ENCODE measurements around the gene EIF6. TPM values are rescaled to one million over a fixed set of nuclear protein-coding genes. Genes with fewer than 3 reads are reported as not detected.
A peak's percentile ranks its signal among the peaks of the same experiment; 100 is the strongest.

The EIF6 gene
- total and polyA plus RNA-seq, 9 of the 15 experiments (the other 6 are each of a cell fraction or from before 2014, with no cell fraction given), result 165 to 832 (median 229) TPM

DNA sequence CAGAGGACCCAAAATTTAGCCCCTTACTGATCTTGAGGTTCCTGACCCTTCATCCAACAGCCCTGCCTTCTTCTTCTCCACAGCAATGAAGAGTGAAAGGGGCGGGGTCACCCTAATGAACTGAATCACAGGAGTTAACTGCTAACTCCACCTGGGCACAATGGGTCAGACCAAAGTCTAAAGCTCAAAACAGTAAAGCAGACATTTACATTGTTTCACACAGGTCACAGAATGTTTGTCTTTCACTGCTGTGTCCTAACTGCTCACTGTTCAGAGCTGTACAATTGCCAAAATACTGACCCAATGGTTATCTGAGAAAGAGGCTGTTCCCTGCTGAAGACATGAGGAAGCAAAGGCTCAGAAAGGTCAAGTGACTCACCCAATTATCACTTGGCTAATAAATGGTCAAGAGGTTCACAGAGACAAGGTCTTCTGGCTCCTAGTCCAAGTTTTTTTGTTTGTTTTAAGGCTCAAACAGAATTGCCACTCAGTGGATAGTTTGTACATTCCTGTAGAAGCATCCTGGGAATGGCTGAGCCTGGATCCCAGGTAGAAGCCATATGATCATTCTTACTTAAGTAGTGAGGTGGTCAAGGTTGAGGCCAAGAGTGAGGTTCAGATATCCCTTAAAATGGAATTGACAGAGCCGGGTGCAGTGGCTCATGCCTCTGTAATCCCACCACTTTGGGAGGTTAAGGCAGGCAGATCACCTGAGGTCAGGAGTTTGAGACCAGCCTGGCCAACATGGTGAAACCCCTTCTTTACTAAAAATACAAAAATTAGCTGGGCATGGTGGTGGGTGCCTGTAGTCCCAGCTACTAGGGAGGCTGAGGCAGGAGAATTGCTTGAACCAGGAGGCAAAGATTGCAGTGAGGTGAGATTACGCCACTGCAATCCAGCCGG, 42.8 kb upstream of the EIF6 start (continued):
- TF ChIP-seq, protein P1, sequence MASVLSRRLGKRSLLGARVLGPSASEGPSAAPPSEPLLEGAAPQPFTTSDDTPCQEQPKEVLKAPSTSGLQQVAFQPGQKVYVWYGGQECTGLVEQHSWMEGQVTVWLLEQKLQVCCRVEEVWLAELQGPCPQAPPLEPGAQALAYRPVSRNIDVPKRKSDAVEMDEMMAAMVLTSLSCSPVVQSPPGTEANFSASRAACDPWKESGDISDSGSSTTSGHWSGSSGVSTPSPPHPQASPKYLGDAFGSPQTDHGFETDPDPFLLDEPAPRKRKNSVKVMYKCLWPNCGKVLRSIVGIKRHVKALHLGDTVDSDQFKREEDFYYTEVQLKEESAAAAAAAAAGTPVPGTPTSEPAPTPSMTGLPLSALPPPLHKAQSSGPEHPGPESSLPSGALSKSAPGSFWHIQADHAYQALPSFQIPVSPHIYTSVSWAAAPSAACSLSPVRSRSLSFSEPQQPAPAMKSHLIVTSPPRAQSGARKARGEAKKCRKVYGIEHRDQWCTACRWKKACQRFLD (CRISPR knock-in tag; IDR thresholded peaks at IDR 0.05), result no peak
- TF ChIP-seq MAFF (IDR thresholded peaks at IDR 0.05; ENCODE audit: low read length) (no peak), SMARCA4 (IDR thresholded peaks at IDR 0.05) (peak; percentile 84), RCOR1 (IDR thresholded peaks at IDR 0.05; ENCODE audit: borderline replicate concordance in 1 of 2, low read depth in 2 of 2, low read length in 2 of 2) (no peak; a peak in 1 of 4 replicates), MED1 (CRISPR knock-in tag; IDR thresholded peaks at IDR 0.05; ENCODE audit: borderline replicate concordance) (no peak), ZNF212 (CRISPR knock-in tag; IDR thresholded peaks at IDR 0.05) (no peak), SREBF2 (CRISPR knock-in tag; IDR thresholded peaks at IDR 0.05) (no peak), RBBP5 (IDR thresholded peaks at IDR 0.05; ENCODE audit: borderline replicate concordance, insufficient read depth, low read length, poor library complexity, severe bottlenecking) (no peak), SETDB1 (IDR thresholded peaks at IDR 0.05; ENCODE audit: low read length) (no peak), SP1 (CRISPR knock-in tag; IDR thresholded peaks at IDR 0.05) (no peak; the same call in 1 of the 2 replicates), SAFB (IDR thresholded peaks at IDR 0.05; ENCODE audit: borderline replicate concordance, low read depth, low read length) (no peak), LARP7 (IDR thresholded peaks at IDR 0.05) (no peak), MTA1 (IDR thresholded peaks at IDR 0.05; ENCODE audit: borderline replicate concordance) (no peak), RBM25 (IDR thresholded peaks at IDR 0.05; ENCODE audit: low read depth, low read length, severe bottlenecking) (no peak), MEF2A (IDR thresholded peaks at IDR 0.05; ENCODE audit: control insufficient read depth, low read depth, low read length) (no peak), SMC3 (conservative IDR thresholded peaks at IDR 0.05; ENCODE audit: insufficient read depth, low read depth, low read length) (no peak)
- TF ChIP-seq, protein P2, sequence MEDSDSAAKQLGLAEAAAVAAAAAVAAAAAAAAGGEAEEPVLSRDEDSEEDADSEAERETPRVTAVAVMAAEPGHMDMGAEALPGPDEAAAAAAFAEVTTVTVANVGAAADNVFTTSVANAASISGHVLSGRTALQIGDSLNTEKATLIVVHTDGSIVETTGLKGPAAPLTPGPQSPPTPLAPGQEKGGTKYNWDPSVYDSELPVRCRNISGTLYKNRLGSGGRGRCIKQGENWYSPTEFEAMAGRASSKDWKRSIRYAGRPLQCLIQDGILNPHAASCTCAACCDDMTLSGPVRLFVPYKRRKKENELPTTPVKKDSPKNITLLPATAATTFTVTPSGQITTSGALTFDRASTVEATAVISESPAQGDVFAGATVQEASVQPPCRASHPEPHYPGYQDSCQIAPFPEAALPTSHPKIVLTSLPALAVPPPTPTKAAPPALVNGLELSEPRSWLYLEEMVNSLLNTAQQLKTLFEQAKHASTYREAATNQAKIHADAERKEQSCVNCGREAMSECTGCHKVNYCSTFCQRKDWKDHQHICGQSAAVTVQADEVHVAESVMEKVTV (CRISPR knock-in tag; IDR thresholded peaks at IDR 0.05), result no peak
- TF ChIP-seq, protein P3, sequence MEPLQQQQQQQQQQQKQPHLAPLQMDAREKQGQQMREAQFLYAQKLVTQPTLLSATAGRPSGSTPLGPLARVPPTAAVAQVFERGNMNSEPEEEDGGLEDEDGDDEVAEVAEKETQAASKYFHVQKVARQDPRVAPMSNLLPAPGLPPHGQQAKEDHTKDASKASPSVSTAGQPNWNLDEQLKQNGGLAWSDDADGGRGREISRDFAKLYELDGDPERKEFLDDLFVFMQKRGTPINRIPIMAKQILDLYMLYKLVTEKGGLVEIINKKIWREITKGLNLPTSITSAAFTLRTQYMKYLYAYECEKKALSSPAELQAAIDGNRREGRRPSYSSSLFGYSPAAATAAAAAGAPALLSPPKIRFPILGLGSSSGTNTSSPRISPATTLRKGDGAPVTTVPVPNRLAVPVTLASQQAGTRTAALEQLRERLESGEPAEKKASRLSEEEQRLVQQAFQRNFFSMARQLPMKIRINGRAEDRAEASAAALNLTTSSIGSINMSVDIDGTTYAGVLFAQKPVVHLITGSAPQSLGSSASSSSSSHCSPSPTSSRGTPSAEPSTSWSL (CRISPR knock-in tag; IDR thresholded peaks at IDR 0.05; ENCODE audit: borderline replicate concordance), result no peak
- TF ChIP-seq, protein P4, sequence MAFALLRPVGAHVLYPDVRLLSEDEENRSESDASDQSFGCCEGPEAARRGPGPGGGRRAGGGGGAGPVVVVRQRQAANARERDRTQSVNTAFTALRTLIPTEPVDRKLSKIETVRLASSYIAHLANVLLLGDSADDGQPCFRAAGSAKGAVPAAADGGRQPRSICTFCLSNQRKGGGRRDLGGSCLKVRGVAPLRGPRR (CRISPR knock-in tag; IDR thresholded peaks at IDR 0.05), result no peak

Measured in K562 (cell line).